HG02973 (cell line): ENCODE results near the gene TNS3.
A peak's percentile ranks its signal among the peaks of the same experiment; 100 is the strongest.
"Not testable (repeated sequence)": the region's sequence is repeated elsewhere in the genome, so short reads cannot be mapped to it uniquely, and the experiment has no call there.

Experiments
- ATAC-seq: cut with Tn5 transposase; IDR thresholded peaks from one replicate; pipeline ENCODE4 v1.9.1; 2021; ENCODE audit warnings: moderate library complexity; ENCODE audit not compliant: unreplicated experiment

Gene TNS3

GRCh38 chr7:47603514-47604255 is 21.8 kb upstream of the TNS3 start:
- not testable (repeated sequence) for ATAC-seq

GRCh38 chr7:47602272-47603004 is 20.5 kb upstream of the TNS3 start:
- ATAC-seq, result no peak

- peak; percentile 4 for ATAC-seq
Measured at GRCh38 chr7:47601881-47602249, 20.0 kb upstream of the TNS3 start.

- ATAC-seq, result peak; percentile 65
Measured at GRCh38 chr7:47601119-47601880, 19.4 kb upstream of the TNS3 start.

GRCh38 chr7:47600199-47601118 is 18.5 kb upstream of the TNS3 start:
- peak; percentile 34 for ATAC-seq

- ATAC-seq, result no peak
Measured at GRCh38 chr7:47597379-47597778, 15.5 kb upstream of the TNS3 start.

GRCh38 chr7:47596502-47597202 is 14.7 kb upstream of the TNS3 start:
- ATAC-seq, result no peak

- ATAC-seq, result no peak
Measured at GRCh38 chr7:47594406-47594805, 12.5 kb upstream of the TNS3 start.

- ATAC-seq, result no peak
Measured at GRCh38 chr7:47591655-47592572, 10.0 kb upstream of the TNS3 start.

GRCh38 chr7:47591089-47591654 is 9.3 kb upstream of the TNS3 start:
- ATAC-seq, result no peak

GRCh38 chr7:47590215-47590614 is 8.3 kb upstream of the TNS3 start:
- ATAC-seq, result not testable (repeated sequence)

- ATAC-seq, result no peak
Measured at GRCh38 chr7:47588704-47589225, 6.9 kb upstream of the TNS3 start.

- no peak for ATAC-seq
Measured at GRCh38 chr7:47587976-47588375, 6.1 kb upstream of the TNS3 start.

GRCh38 chr7:47587351-47587750 is 5.4 kb upstream of the TNS3 start:
- ATAC-seq, result no peak

GRCh38 chr7:47586925-47587324 is 5.0 kb upstream of the TNS3 start:
- ATAC-seq, result no peak

GRCh38 chr7:47586161-47586670 is 4.3 kb upstream of the TNS3 start:
- ATAC-seq, result not testable (repeated sequence)

- ATAC-seq, result no peak
Measured at GRCh38 chr7:47584536-47584895, 2.6 kb upstream of the TNS3 start.
